Measurements from ENCODE around the gene PHLPP2.
"Not testable (repeated sequence)": the region's sequence is repeated elsewhere in the genome, so short reads cannot be mapped to it uniquely, and the experiment has no call there.

PHLPP2 gene

DNA sequence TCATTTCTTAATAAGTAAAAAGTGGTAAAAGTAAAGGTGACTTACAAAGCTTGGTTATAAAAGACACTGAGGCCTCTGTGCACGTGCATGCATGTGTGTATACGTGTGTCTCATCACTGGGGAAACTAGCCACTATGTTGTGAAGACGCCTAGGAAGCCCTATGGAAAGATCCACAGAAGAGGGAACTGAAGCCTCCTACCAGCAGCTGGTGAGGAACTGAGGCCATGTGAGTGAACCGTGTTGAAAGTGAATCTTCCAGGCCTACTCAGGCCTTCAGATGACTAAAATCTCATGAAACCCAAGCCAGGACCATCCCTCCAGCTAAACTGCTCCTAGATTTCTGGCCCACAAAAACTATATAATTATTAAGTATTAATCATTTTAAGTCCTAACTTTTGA is 23.7 kb downstream of the PHLPP2 start:
- H3K27ac Mint-ChIP-seq = no peak overlapping the region
- H3K36me3 Mint-ChIP-seq (ENCODE audit: low read depth) = peaks cover 34% of the 10 kb centered on the region
- no peaks in the 10 kb centered on the region for H3K9me3 Mint-ChIP-seq
- no peaks in the 10 kb centered on the region for H3K27me3 Mint-ChIP-seq (ENCODE audit: low read depth)
- TF ChIP-seq, protein P1, sequence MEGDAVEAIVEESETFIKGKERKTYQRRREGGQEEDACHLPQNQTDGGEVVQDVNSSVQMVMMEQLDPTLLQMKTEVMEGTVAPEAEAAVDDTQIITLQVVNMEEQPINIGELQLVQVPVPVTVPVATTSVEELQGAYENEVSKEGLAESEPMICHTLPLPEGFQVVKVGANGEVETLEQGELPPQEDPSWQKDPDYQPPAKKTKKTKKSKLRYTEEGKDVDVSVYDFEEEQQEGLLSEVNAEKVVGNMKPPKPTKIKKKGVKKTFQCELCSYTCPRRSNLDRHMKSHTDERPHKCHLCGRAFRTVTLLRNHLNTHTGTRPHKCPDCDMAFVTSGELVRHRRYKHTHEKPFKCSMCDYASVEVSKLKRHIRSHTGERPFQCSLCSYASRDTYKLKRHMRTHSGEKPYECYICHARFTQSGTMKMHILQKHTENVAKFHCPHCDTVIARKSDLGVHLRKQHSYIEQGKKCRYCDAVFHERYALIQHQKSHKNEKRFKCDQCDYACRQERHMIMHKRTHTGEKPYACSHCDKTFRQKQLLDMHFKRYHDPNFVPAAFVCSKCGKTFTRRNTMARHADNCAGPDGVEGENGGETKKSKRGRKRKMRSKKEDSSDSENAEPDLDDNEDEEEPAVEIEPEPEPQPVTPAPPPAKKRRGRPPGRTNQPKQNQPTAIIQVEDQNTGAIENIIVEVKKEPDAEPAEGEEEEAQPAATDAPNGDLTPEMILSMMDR (IDR thresholded peaks at IDR 0.05; ENCODE audit: unreplicated experiment in 3 of 3) = no peak
- no peak overlapping the region for H3K4me3 Mint-ChIP-seq
- H3K4me1 Mint-ChIP-seq = no peaks in the 10 kb centered on the region

DNA sequence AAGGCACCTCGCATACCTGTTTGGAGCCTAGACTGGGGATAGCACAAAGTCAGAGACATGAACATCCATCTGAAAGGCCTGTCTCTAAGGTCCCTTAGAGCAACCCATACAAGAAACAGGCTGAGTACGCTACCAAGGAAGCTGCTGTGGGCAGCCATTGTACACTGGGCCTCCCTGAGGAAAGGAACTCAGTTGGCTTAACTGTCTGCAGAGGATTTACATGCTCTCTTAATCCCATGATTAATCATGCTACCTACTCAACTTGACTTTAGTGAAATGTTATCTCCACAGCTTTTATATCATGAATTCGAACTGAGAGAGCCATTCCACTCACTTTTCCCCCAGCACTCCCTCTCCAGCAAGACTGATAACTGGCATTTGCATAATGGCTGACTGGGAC is 26.0 kb downstream of the PHLPP2 start:
- Mint-ChIP-seq H3K27ac (no peak overlapping the region), H3K4me1 (no peaks in the 10 kb centered on the region), H3K4me3 (no peak overlapping the region), H3K9me3 (no peaks in the 10 kb centered on the region), H3K36me3 (ENCODE audit: low read depth) (peaks cover 31% of the 10 kb centered on the region), H3K27me3 (ENCODE audit: low read depth) (no peaks in the 10 kb centered on the region)
- TF ChIP-seq, protein P1 (IDR thresholded peaks at IDR 0.05; ENCODE audit: unreplicated experiment in 3 of 3) = no peak

DNA sequence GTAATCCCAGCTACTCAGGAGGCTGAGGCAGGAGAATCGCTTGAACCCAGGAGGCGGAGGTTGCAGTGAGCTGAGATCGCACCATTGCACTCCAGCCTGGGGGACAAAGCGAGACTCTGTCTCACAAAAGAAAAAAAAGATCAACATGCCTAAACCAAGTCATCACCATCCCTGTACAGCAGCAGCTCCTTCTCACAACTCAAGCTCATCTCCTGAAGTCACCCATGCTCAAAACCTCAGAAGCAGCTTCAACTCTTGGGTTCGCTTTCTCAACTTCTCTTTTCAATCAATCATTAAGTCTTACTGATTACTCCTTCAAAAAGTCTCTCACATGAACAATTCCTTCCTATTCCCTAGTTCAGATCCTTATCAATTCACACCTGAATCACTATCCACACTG is 31.3 kb downstream of the PHLPP2 start:
- TF ChIP-seq, protein P1 (IDR thresholded peaks at IDR 0.05; ENCODE audit: unreplicated experiment in 3 of 3) = no peak
- Mint-ChIP-seq H3K36me3 (ENCODE audit: low read depth) (peaks cover 36% of the 10 kb centered on the region), H3K27me3 (ENCODE audit: low read depth) (no peaks in the 10 kb centered on the region), H3K4me1 (no peaks in the 10 kb centered on the region), H3K27ac (no peak overlapping the region), H3K4me3 (no peak overlapping the region), H3K9me3 (no peaks in the 10 kb centered on the region)

DNA sequence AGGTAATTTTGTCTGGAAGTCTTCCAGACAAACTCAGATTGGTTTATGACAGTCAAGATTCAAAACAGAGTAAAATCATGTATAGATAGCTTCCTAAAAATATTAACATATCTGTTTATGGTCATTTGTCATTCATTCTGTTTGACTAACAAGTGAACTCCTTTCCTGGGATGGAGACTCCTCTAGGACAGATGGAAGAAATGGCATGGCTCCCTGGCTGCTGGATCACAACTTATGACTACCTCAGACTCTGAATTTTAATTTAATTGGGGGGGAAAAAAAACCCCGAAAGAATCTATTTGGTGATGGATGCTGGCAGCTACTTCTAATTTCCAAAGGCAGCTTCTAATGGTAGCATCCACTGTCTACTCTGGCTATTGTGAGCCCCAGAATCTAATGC is 34.6 kb downstream of the PHLPP2 start:
- Mint-ChIP-seq H3K27me3 (ENCODE audit: low read depth) (no peaks in the 10 kb centered on the region), H3K9me3 (no peaks in the 10 kb centered on the region), H3K4me3 (no peak overlapping the region), H3K36me3 (ENCODE audit: low read depth) (peaks cover 50% of the 10 kb centered on the region), H3K27ac (no peak overlapping the region), H3K4me1 (no peaks in the 10 kb centered on the region)
- TF ChIP-seq, protein P1 (IDR thresholded peaks at IDR 0.05; ENCODE audit: unreplicated experiment in 3 of 3) = no peak

DNA sequence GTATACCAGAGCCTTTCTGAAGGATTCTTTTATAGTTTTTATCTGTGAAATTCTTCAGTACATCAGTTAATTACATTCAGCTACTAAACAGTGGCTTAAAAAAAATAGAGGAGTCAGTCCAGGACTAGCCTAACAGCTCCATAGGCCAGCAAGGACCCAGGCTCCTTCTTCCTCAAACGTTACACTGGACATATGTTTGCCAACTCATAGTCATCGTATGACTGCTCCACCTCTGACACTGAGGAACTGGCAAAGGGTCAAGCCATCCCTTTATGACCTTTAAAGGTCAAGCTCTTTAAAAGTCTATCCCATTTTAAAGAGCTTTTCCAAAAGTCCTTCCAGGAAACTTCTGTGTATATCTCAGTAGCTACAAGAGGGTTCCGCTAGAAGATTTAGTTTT is 36.6 kb downstream of the PHLPP2 start:
- Mint-ChIP-seq H3K36me3 (ENCODE audit: low read depth) (peaks cover 63% of the 10 kb centered on the region), H3K27ac (no peak overlapping the region), H3K4me3 (no peak overlapping the region), H3K4me1 (no peaks in the 10 kb centered on the region), H3K9me3 (peaks cover 2% of the 10 kb centered on the region), H3K27me3 (ENCODE audit: low read depth) (no peaks in the 10 kb centered on the region)
- TF ChIP-seq, protein P1 (IDR thresholded peaks at IDR 0.05; ENCODE audit: unreplicated experiment in 3 of 3) = no peak

DNA sequence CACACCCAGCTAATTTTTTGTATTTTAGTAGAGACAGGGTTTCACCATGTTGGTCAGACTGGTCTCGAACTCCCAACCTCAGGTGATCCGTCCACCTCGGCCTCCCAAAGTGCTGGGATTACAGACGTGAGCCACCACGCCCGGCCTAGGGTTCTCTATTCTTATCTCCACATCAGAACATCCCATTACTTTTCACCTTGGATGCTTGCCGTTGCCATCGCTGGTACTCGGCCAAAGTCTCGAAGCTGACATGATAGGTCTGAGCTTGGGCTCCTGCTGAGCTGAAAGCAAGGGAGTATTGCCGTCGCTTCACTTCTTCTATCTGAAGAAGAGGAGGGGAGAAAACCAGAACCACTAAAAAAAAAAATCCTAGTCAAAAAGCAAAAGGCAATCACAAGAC is 40.2 kb downstream of the PHLPP2 start:
- H3K36me3 Mint-ChIP-seq (ENCODE audit: low read depth) = peaks cover 76% of the 10 kb centered on the region
- not testable (repeated sequence) for H3K27ac Mint-ChIP-seq; H3K27me3 Mint-ChIP-seq (ENCODE audit: low read depth); H3K4me1 Mint-ChIP-seq; H3K4me3 Mint-ChIP-seq; H3K9me3 Mint-ChIP-seq
